Measurements from ENCODE around the gene SETDB1.

- TF ChIP-seq CTCF (IDR thresholded peaks at IDR 0.05; ENCODE audit: poor library complexity) (no peak), EZH2 (IDR thresholded peaks at IDR 0.05; ENCODE audit: borderline replicate concordance) (no peak), EZH2phosphoT487 (IDR thresholded peaks at IDR 0.05; ENCODE audit: low read depth, severe bottlenecking, unreplicated experiment) (no peak)
Observed at GRCh38 chr1:151002051-151002450, 75.9 kb downstream of the SETDB1 start.
